Stimulated activated CD4-positive, alpha-beta T cell treated with anti-CD3 and anti-CD28 coated beads, TNF-alpha, amount 100 ng/mL, for 48 hours (primary cell): Measurements from ENCODE around the gene FAM167B.
"Not testable (repeated sequence)": the region's sequence is repeated elsewhere in the genome, so short reads cannot be mapped to it uniquely, and the experiment has no call there.

ENCODE experiments used
- DNase-seq, 3 donors: peaks; one replicate each; pipeline ENCODE4 v3.0.0-alpha.2; 2020; ENCODE audit warnings: low read depth in 3 of 3

The FAM167B gene

DNA sequence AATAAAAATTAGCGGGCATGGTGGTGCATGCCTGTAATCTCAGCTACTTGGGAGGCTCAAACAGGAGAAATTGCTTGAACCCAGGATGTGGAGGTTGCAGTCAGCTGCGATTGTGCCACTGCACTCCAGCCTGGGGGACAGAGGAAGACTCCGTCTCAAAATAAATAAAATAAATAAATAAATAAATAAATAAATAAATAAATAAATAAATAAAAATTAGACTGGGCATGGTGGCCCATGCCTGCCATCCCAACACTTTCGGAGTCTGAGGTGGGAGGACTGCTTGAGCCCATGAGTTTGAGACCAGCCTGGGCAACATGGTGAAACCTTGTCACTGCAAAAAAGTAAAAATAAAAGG lies 16.2 kb downstream of the FAM167B start:
- DNase-seq, result not testable (repeated sequence)

- no peak for DNase-seq
These were observed 16.7 kb downstream of the FAM167B start for GRCh38 chr1:32263744-32264143.

GRCh38 chr1:32265846-32266245 lies 18.8 kb downstream of the FAM167B start:
- DNase-seq, result no peak

- no peak for DNase-seq
These were observed 20.0 kb downstream of the FAM167B start for GRCh38 chr1:32266921-32267591.

GRCh38 chr1:32269744-32270143 lies 22.7 kb downstream of the FAM167B start:
- no peak for DNase-seq

GRCh38 chr1:32272557-32273390 lies 25.8 kb downstream of the FAM167B start:
- DNase-seq, result no peak

- DNase-seq, result peak in 2 of 3 donors; percentile 45 to 72
These were observed 26.6 kb downstream of the FAM167B start for GRCh38 chr1:32273391-32274208.

GRCh38 chr1:32274646-32275340 lies 27.8 kb downstream of the FAM167B start:
- DNase-seq, result no peak

DNA sequence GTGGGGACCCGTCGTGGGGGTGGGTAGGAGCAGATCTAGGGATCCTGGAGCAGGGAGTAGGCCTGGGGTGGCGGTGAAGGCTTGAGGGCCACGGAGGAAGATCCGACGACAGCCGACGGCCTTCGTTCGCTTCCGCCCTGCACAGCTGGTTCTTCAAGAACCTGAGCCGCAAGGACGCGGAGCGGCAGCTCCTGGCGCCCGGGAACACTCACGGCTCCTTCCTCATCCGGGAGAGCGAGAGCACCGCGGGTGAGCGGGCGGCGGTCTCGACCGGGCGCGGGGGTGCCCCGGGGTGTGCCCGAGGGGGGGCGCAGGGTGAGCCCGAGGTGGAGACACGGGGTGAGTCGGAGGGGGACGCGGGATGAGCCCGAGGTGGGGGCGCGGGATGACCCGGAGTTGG lies 28.4 kb downstream of the FAM167B start:
- no peak for DNase-seq

DNA sequence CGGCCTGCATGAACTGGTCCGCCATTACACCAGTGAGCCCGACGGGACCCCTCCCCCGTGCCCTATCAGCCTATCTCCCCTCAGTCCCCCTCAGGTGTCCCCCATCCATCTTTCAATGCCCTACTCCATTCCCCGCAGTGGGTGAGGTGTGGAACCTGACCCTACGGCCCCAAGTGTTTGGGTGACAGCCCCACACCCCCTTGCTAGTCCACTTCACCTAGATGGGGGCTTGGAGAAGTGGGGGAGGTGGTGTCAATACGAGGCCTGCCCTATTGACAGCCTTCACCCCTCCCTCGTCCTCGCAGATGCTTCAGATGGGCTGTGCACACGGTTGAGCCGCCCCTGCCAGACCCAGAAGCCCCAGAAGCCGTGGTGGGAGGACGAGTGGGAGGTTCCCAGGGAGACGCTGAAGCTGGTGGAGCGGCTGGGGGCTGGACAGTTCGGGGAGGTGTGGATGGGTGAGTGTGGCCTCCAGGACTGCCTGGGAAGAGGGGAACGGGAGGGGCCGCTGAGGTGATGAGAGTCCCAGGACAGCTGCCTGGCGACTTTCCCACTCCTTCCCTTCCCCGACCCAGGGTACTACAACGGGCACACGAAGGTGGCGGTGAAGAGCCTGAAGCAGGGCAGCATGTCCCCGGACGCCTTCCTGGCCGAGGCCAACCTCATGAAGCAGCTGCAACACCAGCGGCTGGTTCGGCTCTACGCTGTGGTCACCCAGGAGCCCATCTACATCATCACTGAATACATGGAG lies 29.2 kb downstream of the FAM167B start:
- DNase-seq, result no peak

GRCh38 chr1:32284777-32285176 lies 37.8 kb downstream of the FAM167B start:
- not testable (repeated sequence) for DNase-seq

GRCh38 chr1:32285658-32286057 lies 38.6 kb downstream of the FAM167B start:
- no peak for DNase-seq

DNA sequence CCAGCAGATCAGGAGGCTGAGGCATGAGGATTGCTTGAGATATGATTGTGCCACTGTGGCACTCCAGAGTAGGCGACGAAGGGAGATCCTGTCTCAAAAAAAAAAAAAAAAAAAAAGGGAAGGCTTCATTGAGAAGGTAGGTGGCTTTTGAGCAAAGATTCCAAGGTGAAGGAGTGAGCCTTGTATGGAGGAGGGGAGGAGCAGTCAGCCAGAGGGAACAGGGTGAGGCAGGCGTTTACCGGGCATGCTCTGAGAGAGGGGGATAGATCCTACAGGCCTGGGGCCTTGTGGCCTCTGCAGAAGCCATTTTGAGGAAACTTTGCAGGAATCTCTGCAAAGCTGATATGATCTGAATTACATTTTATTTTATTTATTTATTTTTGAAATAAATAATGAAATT lies 39.7 kb downstream of the FAM167B start:
- DNase-seq, result no peak

- no peak for DNase-seq
These were observed 42.2 kb downstream of the FAM167B start for GRCh38 chr1:32289256-32289655.

GRCh38 chr1:32291145-32291707 lies 44.2 kb downstream of the FAM167B start:
- no peak for DNase-seq

DNA sequence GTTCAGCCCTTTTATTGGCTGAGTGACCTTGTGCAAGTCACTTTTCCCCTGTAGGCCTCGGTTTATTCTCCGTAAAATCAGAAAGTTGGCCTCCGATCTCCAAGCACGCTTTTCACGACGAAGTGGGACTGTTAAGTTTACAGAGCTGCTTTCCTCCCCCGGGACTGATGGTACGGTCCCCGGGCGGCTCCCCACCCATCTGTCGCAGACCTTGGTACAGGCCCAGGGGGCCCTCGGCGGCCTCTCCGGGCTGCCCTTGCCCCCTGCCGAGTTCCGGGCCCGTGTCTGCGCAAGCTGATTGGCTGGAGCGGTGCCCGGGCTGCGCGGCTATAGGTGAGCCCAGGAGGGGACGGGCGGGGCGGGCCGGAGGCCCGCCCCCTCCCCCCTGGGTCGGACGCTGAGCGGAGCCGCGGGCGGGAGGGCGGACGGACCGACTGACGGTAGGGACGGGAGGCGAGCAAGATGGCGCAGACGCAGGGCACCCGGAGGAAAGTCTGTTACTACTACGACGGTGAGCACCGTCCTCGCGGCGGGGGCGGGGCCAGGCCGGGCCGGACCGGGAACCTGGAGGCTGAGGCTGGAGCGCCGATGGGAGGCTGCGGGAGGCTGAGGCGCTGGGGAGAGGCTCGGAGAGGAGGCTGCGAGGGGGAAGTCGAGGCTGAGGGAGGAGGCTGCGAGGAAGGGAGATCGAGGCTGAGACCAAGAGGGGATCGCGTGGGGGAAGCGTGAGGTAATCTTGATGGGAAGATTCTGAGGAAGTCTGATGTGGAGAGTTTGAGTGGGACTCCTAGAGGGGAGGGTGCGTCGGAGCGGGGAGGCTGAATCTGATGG lies 44.9 kb downstream of the FAM167B start, which contains the start of gene HDAC1:
Gene HDAC1 (plus strand): TSS at position 376 of the 831 bp plus-strand sequence. CDS start 87 bp downstream, at position 463.
- DNase-seq, result peak; percentile 94 to 97 (median 96)

GRCh38 chr1:32298211-32298610 lies 51.2 kb downstream of the FAM167B start:
- DNase-seq, result not testable (repeated sequence)
